Measurements from ENCODE around the gene ECSCR.

ECSCR gene

GRCh38 chr5:139401546-139401945 lies 61.0 kb downstream of the ECSCR start:
- TF ChIP-seq, protein P1, sequence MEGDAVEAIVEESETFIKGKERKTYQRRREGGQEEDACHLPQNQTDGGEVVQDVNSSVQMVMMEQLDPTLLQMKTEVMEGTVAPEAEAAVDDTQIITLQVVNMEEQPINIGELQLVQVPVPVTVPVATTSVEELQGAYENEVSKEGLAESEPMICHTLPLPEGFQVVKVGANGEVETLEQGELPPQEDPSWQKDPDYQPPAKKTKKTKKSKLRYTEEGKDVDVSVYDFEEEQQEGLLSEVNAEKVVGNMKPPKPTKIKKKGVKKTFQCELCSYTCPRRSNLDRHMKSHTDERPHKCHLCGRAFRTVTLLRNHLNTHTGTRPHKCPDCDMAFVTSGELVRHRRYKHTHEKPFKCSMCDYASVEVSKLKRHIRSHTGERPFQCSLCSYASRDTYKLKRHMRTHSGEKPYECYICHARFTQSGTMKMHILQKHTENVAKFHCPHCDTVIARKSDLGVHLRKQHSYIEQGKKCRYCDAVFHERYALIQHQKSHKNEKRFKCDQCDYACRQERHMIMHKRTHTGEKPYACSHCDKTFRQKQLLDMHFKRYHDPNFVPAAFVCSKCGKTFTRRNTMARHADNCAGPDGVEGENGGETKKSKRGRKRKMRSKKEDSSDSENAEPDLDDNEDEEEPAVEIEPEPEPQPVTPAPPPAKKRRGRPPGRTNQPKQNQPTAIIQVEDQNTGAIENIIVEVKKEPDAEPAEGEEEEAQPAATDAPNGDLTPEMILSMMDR (IDR thresholded peaks at IDR 0.05; ENCODE audit: low read depth, low read length): no peak
- H3K36me3 ChIP-seq: no peaks in the 10 kb centered on the region
- H3K27me3 ChIP-seq (ENCODE audit: insufficient read depth, low read depth, severe bottlenecking): no peaks in the 10 kb centered on the region
- H3K27ac ChIP-seq: no peak overlapping the region
- no peaks in the 10 kb centered on the region for H3K9me3 ChIP-seq (ENCODE audit: severe bottlenecking)
- DNase-seq: no peak
- no peak overlapping the region for H3K4me3 ChIP-seq (ENCODE audit: low read depth, low read length)

- Histone ChIP-seq H3K27me3 (ENCODE audit: insufficient read depth, low read depth, severe bottlenecking) (no peaks in the 10 kb centered on the region), H3K27ac (no peak overlapping the region), H3K9me3 (ENCODE audit: severe bottlenecking) (no peaks in the 10 kb centered on the region), H3K36me3 (no peaks in the 10 kb centered on the region), H3K4me3 (ENCODE audit: low read depth, low read length) (no peak overlapping the region)
- TF ChIP-seq, protein P1 (IDR thresholded peaks at IDR 0.05; ENCODE audit: low read depth, low read length): no peak
- no peak for DNase-seq
These were observed 62.9 kb downstream of the ECSCR start for GRCh38 chr5:139399501-139400121.

All from WERI-Rb-1 (cell line).